ENCODE data around the gene KLK5.
"Not testable (repeated sequence)": the region's sequence is repeated elsewhere in the genome, so short reads cannot be mapped to it uniquely, and the experiment has no call there.

KLK5 gene

GRCh38 chr19:50952910-50953309, at the start of gene KLK5:
KLK5 (minus strand) TSS chr19:50953038; CDS start chr19:50952657, 381 bp downstream.
- no peak for DNase-seq

GRCh38 chr19:51002089-51002532, 49.3 kb upstream of the KLK5 start:
- DNase-seq = no peak
- in situ Hi-C loops (cut with MboI; ENCODE audit: low pct_unique_long_range_greater_than_20kb, low sequenced_read_pairs) = no loop called here

More at GRCh38 chr19:50952910-50953309, at the start of gene KLK5:
- in situ Hi-C loops (cut with MboI; ENCODE audit: low pct_unique_long_range_greater_than_20kb, low sequenced_read_pairs) = no loop called here

- DNase-seq = no peak
- in situ Hi-C loops (cut with MboI; ENCODE audit: low pct_unique_long_range_greater_than_20kb, low sequenced_read_pairs) = no loop called here
These were observed 48.7 kb upstream of the KLK5 start, which contains the start of gene KLK8 for GRCh38 chr19:51001515-51001914. KLK8 (minus strand) TSS chr19:51001604; CDS start chr19:51001167, 437 bp downstream.

GRCh38 chr19:51000981-51001380, 48.1 kb upstream of the KLK5 start:
- no peak for DNase-seq
- in situ Hi-C loops (cut with MboI; ENCODE audit: low pct_unique_long_range_greater_than_20kb, low sequenced_read_pairs) = no loop called here

- in situ Hi-C loops (cut with MboI; ENCODE audit: low pct_unique_long_range_greater_than_20kb, low sequenced_read_pairs) = no loop called here
- DNase-seq = no peak
These were observed 47.6 kb upstream of the KLK5 start for GRCh38 chr19:51000426-51000825.

GRCh38 chr19:50998686-50999085, 45.8 kb upstream of the KLK5 start:
- in situ Hi-C loops (cut with MboI; ENCODE audit: low pct_unique_long_range_greater_than_20kb, low sequenced_read_pairs) = no loop called here
- DNase-seq = no peak

GRCh38 chr19:50998061-50998460, 45.2 kb upstream of the KLK5 start:
- no peak for DNase-seq
- in situ Hi-C loops (cut with MboI; ENCODE audit: low pct_unique_long_range_greater_than_20kb, low sequenced_read_pairs) = no loop called here

- no peak for DNase-seq
- in situ Hi-C loops (cut with MboI; ENCODE audit: low pct_unique_long_range_greater_than_20kb, low sequenced_read_pairs) = no loop called here
These were observed 41.3 kb upstream of the KLK5 start for GRCh38 chr19:50994129-50994528.

GRCh38 chr19:50992666-50993035, 39.8 kb upstream of the KLK5 start:
- no peak for DNase-seq
- in situ Hi-C loops (cut with MboI; ENCODE audit: low pct_unique_long_range_greater_than_20kb, low sequenced_read_pairs) = no loop called here

- DNase-seq; in situ Hi-C loops (cut with MboI; ENCODE audit: low pct_unique_long_range_greater_than_20kb, low sequenced_read_pairs): not testable (repeated sequence)
These were observed 31.6 kb upstream of the KLK5 start for GRCh38 chr19:50984416-50984815.

- DNase-seq = no peak
- in situ Hi-C loops (cut with MboI; ENCODE audit: low pct_unique_long_range_greater_than_20kb, low sequenced_read_pairs) = no loop called here
These were observed 30.9 kb upstream of the KLK5 start, which contains the start of gene KLK7 for GRCh38 chr19:50983625-50984292. KLK7 (minus strand) TSS chr19:50983917; CDS start chr19:50982399, 1,518 bp downstream.

GRCh38 chr19:50982186-50982585, 29.3 kb upstream of the KLK5 start:
- DNase-seq = no peak
- in situ Hi-C loops (cut with MboI; ENCODE audit: low pct_unique_long_range_greater_than_20kb, low sequenced_read_pairs) = no loop called here

GRCh38 chr19:50981587-50982146, 28.8 kb upstream of the KLK5 start:
- in situ Hi-C loops (cut with MboI; ENCODE audit: low pct_unique_long_range_greater_than_20kb, low sequenced_read_pairs) = no loop called here
- DNase-seq = no peak

- no peak for DNase-seq
- in situ Hi-C loops (cut with MboI; ENCODE audit: low pct_unique_long_range_greater_than_20kb, low sequenced_read_pairs) = no loop called here
These were observed 27.4 kb upstream of the KLK5 start for GRCh38 chr19:50980208-50980607.

- in situ Hi-C loops (cut with MboI; ENCODE audit: low pct_unique_long_range_greater_than_20kb, low sequenced_read_pairs) = no loop called here
- no peak for DNase-seq
These were observed 26.9 kb upstream of the KLK5 start for GRCh38 chr19:50979758-50980157.

GRCh38 chr19:50978772-50979390, 26.0 kb upstream of the KLK5 start:
- in situ Hi-C loops (cut with MboI; ENCODE audit: low pct_unique_long_range_greater_than_20kb, low sequenced_read_pairs) = no loop called here
- DNase-seq = no peak

- in situ Hi-C loops (cut with MboI; ENCODE audit: low pct_unique_long_range_greater_than_20kb, low sequenced_read_pairs) = no loop called here
- DNase-seq = no peak
These were observed 24.8 kb upstream of the KLK5 start for GRCh38 chr19:50977626-50978025.

- in situ Hi-C loops (cut with MboI; ENCODE audit: low pct_unique_long_range_greater_than_20kb, low sequenced_read_pairs) = no loop called here
- DNase-seq = no peak
These were observed 22.9 kb upstream of the KLK5 start for GRCh38 chr19:50975766-50976165.

- in situ Hi-C loops (cut with MboI; ENCODE audit: low pct_unique_long_range_greater_than_20kb, low sequenced_read_pairs) = no loop called here
- no peak for DNase-seq
These were observed 22.1 kb upstream of the KLK5 start for GRCh38 chr19:50974702-50975556.

Data from KBM-7 (cell line).